SU-DHL-6 (cell line): ENCODE measurements around the gene C1orf198.

Source experiments
- H2AFZ ChIP-seq: fragments of 200-600 bp; sonication (generic); 2 replicates; pipeline ENCODE4 v1.6.1; 2014; ENCODE audit warnings: low read depth, mild to moderate bottlenecking, moderate library complexity, mixed read lengths, antibody characterized with exemption, low read length; ENCODE audit not compliant: severe bottlenecking
- H3F3A ChIP-seq: fragments of 200-600 bp; shearing (Covaris generic); 2 replicates; pipeline ENCODE4 v1.6.0; 2016; ENCODE audit warnings: antibody characterized with exemption, mild to moderate bottlenecking; ENCODE audit not compliant: insufficient read depth
- H3K27ac ChIP-seq: fragments of 200-600 bp; sonication (generic); 2 replicates; pipeline ENCODE4 v1.5.1; 2016; ENCODE audit warnings: low read depth, mild to moderate bottlenecking, low read length, moderate library complexity, mixed read lengths
- H3K27me3 ChIP-seq: fragments of 200-600 bp; sonication (generic), shearing (Covaris generic); 2 replicates; pipeline ENCODE4 v1.6.0; 2014; ENCODE audit warnings: mild to moderate bottlenecking, low read length
- H3K36me3 ChIP-seq: fragments of 200-600 bp; sonication (generic); 2 replicates; pipeline ENCODE4 v1.6.1; 2014; ENCODE audit warnings: mild to moderate bottlenecking, low read length, mixed read lengths
- H3K4me2 ChIP-seq: fragments of 300-600, 200-600 bp; shearing (Covaris generic), sonication (generic); 2 replicates; pipeline ENCODE4 v1.6.0; 2014; ENCODE audit warnings: low read length, low read depth, mild to moderate bottlenecking; ENCODE audit not compliant: poor library complexity, severe bottlenecking
- H3K4me3 ChIP-seq: fragments of 200-600 bp; sonication (generic); 2 replicates; pipeline ENCODE4 v1.5.1; 2014; ENCODE audit warnings: antibody characterized with exemption, low read length, mild to moderate bottlenecking, mixed read lengths; ENCODE audit not compliant: insufficient read depth, poor library complexity, severe bottlenecking
- H3K79me2 ChIP-seq: fragments of 200-600 bp; sonication (generic); 2 replicates; pipeline ENCODE4 v1.6.1; 2014; ENCODE audit warnings: mild to moderate bottlenecking, low read length, moderate library complexity; ENCODE audit not compliant: insufficient read depth
- H3K9ac ChIP-seq: fragments of 200-600 bp; sonication (generic); 2 replicates; pipeline ENCODE4 v1.7.0; 2014; ENCODE audit warnings: mild to moderate bottlenecking, low read length
- H3K9me2 ChIP-seq: fragments of 200-600 bp; sonication (generic); replicated peaks from 2 replicates; pipeline ENCODE4 v1.6.1; 2014; ENCODE audit warnings: low read length; ENCODE audit not compliant: insufficient read depth
- H3K9me3 ChIP-seq: fragments of 200-600 bp; sonication (generic); 2 replicates; pipeline ENCODE4 v1.6.1; 2014; ENCODE audit warnings: low read length, mixed read lengths; ENCODE audit not compliant: insufficient read depth
- H4K20me1 ChIP-seq: fragments of 200-600 bp; sonication (generic); 2 replicates; pipeline ENCODE4 v1.6.1; 2014; ENCODE audit warnings: low read depth, mild to moderate bottlenecking, antibody characterized with exemption, low read length, moderate library complexity, mixed read lengths
- CTCF ChIP-seq: fragments of 200-600 bp; sonication (generic); IDR thresholded peaks from one replicate; pipeline ENCODE4 v1.5.1; 2017; ENCODE audit warnings: antibody characterized with exemption, mild to moderate bottlenecking, low read length, moderate library complexity; ENCODE audit not compliant: insufficient read depth, poor library complexity, severe bottlenecking
- EZH2phosphoT487 ChIP-seq: fragments of 200-600 bp; sonication (generic), shearing (Covaris generic); conservative IDR thresholded peaks from 2 replicates; pipeline ENCODE4 v1.6.1; 2018; ENCODE audit warnings: mild to moderate bottlenecking, antibody characterized with exemption, low read length, moderate library complexity, mixed read lengths

C1orf198 gene

DNA sequence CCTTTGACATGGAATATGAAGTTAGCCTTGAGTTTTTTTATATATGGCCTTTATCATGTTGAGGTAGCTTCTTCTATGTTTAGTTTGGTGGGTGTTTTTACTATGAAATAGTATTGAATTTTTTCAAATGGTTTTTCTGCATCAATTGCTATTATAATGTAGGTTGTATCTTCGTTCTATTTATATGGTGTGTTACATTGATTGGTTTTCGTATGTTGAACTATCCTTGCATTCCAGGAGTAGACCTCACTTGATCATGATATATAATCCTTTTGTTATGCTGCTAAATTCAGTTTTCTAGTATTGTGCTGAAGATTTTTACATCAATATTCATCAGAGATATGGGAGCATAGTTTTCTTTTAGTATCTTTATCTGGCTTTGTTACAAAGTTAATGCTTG, 55.8 kb downstream of the C1orf198 start:
- Histone ChIP-seq H3K36me3 (peaks cover 3% of the 10 kb centered on the region; the same call in 1 of the 2 replicates), H4K20me1 (no peaks in the 10 kb centered on the region), H3K4me2 (no peak overlapping the region), H3K27ac (no peak overlapping the region), H3K27me3 (no peaks in the 10 kb centered on the region), H3K79me2 (no peaks in the 10 kb centered on the region), H3K4me3 (no peak overlapping the region), H3K9me2 (no peaks in the 10 kb centered on the region), H3F3A (no peaks in the 10 kb centered on the region), H3K9me3 (peaks cover 14% of the 10 kb centered on the region; the same call in 1 of the 2 replicates), H2AFZ (no peak overlapping the region), H3K9ac (no peak overlapping the region)
- no peak for TF ChIP-seq CTCF
- no peak for TF ChIP-seq EZH2phosphoT487

DNA sequence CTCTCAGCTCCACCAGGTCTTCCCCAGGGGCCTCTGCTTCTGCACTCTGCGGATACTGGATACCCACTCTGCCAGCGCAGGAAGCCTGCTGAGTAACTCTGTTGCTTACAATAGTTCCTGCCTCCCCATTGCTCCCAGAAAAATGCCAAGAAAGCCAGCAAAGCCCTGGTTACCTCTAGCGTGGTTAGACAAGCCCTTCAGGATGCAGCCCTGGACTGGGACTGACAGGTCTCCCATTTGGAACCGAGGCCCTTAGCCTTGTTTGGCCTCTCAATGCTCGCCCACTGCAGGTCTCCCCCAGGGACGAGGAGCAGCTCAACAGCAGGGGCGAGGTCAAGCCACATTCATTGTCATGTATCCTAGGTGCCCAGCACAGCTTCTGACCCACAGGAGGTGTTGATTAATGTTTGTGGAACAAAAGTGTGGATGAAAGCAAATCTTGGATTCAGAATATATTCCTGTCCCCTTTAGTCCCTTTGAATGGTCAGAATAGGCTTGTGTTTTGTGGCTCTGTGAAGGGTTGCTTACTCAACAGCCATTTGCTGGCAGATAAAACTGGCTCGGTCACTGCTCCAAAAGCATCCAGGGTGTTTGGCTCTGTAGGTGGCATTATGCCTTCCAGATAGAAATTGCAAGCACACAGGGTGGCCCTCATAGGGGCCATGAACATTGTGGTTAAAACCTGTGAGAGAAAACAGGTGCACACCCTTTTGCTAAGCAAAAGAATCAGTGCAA, 58.9 kb downstream of the C1orf198 start:
- TF ChIP-seq CTCF (no peak), EZH2phosphoT487 (no peak)
- Histone ChIP-seq H3K9me3 (peaks cover 14% of the 10 kb centered on the region; the same call in 1 of the 2 replicates), H2AFZ (no peak overlapping the region), H3K36me3 (peaks cover 3% of the 10 kb centered on the region; the same call in 1 of the 2 replicates), H3K27ac (no peak overlapping the region), H3K9ac (no peak overlapping the region), H3K9me2 (no peaks in the 10 kb centered on the region), H4K20me1 (no peaks in the 10 kb centered on the region), H3K79me2 (no peaks in the 10 kb centered on the region), H3K4me2 (no peak overlapping the region), H3K4me3 (no peak overlapping the region), H3K27me3 (no peaks in the 10 kb centered on the region), H3F3A (no peaks in the 10 kb centered on the region)

DNA sequence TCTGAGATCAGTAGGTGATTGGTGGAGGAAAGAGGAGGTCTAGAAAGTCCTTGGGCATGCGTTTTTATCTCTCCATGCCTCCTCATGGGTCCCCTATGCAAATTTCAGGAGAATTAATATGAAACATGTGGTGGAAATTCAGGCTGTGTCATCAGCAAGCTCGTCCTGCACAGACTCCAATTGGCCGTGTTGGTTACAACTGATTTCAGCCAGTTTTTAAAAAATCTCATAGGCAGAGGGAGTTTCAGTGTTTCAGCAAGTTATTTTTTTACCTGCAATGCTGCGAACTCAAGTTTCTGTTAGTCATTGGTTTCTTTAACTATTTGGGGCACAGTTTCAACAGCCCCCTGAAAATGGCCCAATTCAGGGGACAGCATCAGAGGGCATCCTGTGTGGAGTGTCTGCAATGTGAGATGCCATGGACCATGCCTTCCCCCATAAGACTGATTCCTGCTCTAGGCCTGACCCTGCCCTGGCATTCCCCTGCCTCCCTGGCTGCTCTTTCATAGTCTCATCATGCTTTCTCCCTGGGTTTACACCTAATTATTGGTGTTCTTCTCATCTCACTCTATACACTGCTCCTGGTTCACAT, 59.9 kb downstream of the C1orf198 start:
- Histone ChIP-seq H3K9me3 (peaks cover 10% of the 10 kb centered on the region; the same call in 1 of the 2 replicates), H3K27me3 (no peaks in the 10 kb centered on the region), H3K27ac (no peak overlapping the region), H3K4me2 (no peak overlapping the region), H3K36me3 (no peaks in the 10 kb centered on the region), H3F3A (no peaks in the 10 kb centered on the region), H3K79me2 (no peaks in the 10 kb centered on the region), H3K9me2 (no peaks in the 10 kb centered on the region), H3K4me3 (no peak overlapping the region), H2AFZ (no peak overlapping the region), H4K20me1 (no peaks in the 10 kb centered on the region), H3K9ac (no peak overlapping the region)
- TF ChIP-seq EZH2phosphoT487 (no peak), CTCF (no peak)
